Sigmoid colon (tissue), 4 donors: ENCODE results near the gene FAR1.

ENCODE experiments used
- CTCF ChIP-seq, 4 experiments: fragments of 450-650 bp in 3 of 4; fragments of 200-600 bp in 1 of 4; IDR thresholded peaks; one replicate each; pipeline ENCODE4 v1.5.1; 2016 to 2019; ENCODE audit warnings: antibody characterized with exemption in 4 of 4, mild to moderate bottlenecking in 3 of 4, moderate library complexity in 2 of 4
- EP300 ChIP-seq, 4 donors: sonication (generic); formaldehyde crosslinking; IDR thresholded peaks; one replicate each; pipeline ENCODE4 v1.6.1; 2017; ENCODE audit warnings: antibody characterized with exemption in 4 of 4
- POLR2A ChIP-seq, 2 donors: fragments of 450-650 bp; IDR thresholded peaks; one replicate each; pipeline ENCODE4 v1.6.1; 2016; ENCODE audit warnings: antibody characterized with exemption in 2 of 2, mild to moderate bottlenecking in 2 of 2, moderate library complexity in 2 of 2
- POLR2AphosphoS5 ChIP-seq, 4 donors: sonication (generic); formaldehyde crosslinking; IDR thresholded peaks; one replicate each; pipeline ENCODE4 v1.6.1; 2017; ENCODE audit warnings: antibody characterized with exemption in 4 of 4

GRCh38 chr11:13720940-13721339 lies 52.5 kb downstream of the FAR1 start:
- TF ChIP-seq CTCF (IDR thresholded peaks at IDR 0.05) (no peak), POLR2A (IDR thresholded peaks at IDR 0.05) (no peak), EP300 (IDR thresholded peaks at IDR 0.05) (no peak), POLR2AphosphoS5 (IDR thresholded peaks at IDR 0.05) (no peak)
